Right renal cortex interstitium (tissue), 3 donors: ENCODE measurements around the gene GJC1. TPM values are rescaled to one million over a fixed set of nuclear protein-coding genes. Genes with fewer than 3 reads are reported as not detected.
"Not testable (repeated sequence)": the region's sequence is repeated elsewhere in the genome, so short reads cannot be mapped to it uniquely, and the experiment has no call there.

Source experiments
- DNase-seq, 3 donors: peaks; one replicate each; pipeline ENCODE4 v3.0.0-alpha.2; 2013; ENCODE audit warnings: low read depth in 3 of 3, low spot score in 2 of 3
- polyA plus RNA-seq, 3 donors: library from polyadenylated mRNA; unstranded; fragments of 120-200 nt; gene quantifications; one replicate each; pipeline ENCODE4 v1.2.1, GENCODE V29; 2013; ENCODE audit not compliant: insufficient read length in 3 of 3

GJC1 gene
- polyA plus RNA-seq, 3 donors: 23.0 to 23.8 (median 23.4) TPM

- DNase-seq: no peak
Measured at GRCh38 chr17:44846206-44846605, 16.1 kb upstream of the GJC1 start.

- no peak for DNase-seq
Measured at GRCh38 chr17:44844390-44844830, 14.3 kb upstream of the GJC1 start.

- no peak for DNase-seq
Measured at GRCh38 chr17:44842748-44843147, 12.7 kb upstream of the GJC1 start.

- no peak for DNase-seq
Measured at GRCh38 chr17:44840936-44841335, 10.8 kb upstream of the GJC1 start.

GRCh38 chr17:44840274-44840673 is 10.2 kb upstream of the GJC1 start:
- DNase-seq: no peak

- no peak for DNase-seq
Measured at GRCh38 chr17:44837196-44837595, 7.1 kb upstream of the GJC1 start.

- no peak for DNase-seq
Measured at GRCh38 chr17:44832805-44833204, 2.7 kb upstream of the GJC1 start.

- DNase-seq: no peak
Measured at GRCh38 chr17:44831371-44831770, 1.3 kb upstream of the GJC1 start.

- DNase-seq: no peak
Measured at GRCh38 chr17:44830359-44831288, 537 bp upstream of the GJC1 start.

GRCh38 chr17:44828919-44829522 is 1.1 kb downstream of the GJC1 start:
- peak in 2 of 3 donors; percentile 32 to 33 for DNase-seq

- no peak for DNase-seq
Measured at GRCh38 chr17:44827863-44828262, 2.2 kb downstream of the GJC1 start.

GRCh38 chr17:44826123-44826790 is 3.8 kb downstream of the GJC1 start:
- no peak for DNase-seq

- DNase-seq: not testable (repeated sequence)
Measured at GRCh38 chr17:44825236-44825635, 4.9 kb downstream of the GJC1 start.

- DNase-seq: no peak
Measured at GRCh38 chr17:44820631-44821212, 9.4 kb downstream of the GJC1 start.

GRCh38 chr17:44818508-44818907 is 11.6 kb downstream of the GJC1 start:
- not testable (repeated sequence) for DNase-seq

GRCh38 chr17:44812263-44812662 is 17.8 kb downstream of the GJC1 start:
- DNase-seq: no peak

GRCh38 chr17:44808656-44809388 is 21.3 kb downstream of the GJC1 start:
- DNase-seq: not testable (repeated sequence)

GRCh38 chr17:44808156-44808555 is 21.9 kb downstream of the GJC1 start:
- no peak for DNase-seq

- no peak for DNase-seq
Measured at GRCh38 chr17:44807817-44808155, 22.3 kb downstream of the GJC1 start.

GRCh38 chr17:44807093-44807816 is 22.8 kb downstream of the GJC1 start:
- DNase-seq: no peak
